ENCODE data around the gene SYNJ2.

Gene SYNJ2

DNA sequence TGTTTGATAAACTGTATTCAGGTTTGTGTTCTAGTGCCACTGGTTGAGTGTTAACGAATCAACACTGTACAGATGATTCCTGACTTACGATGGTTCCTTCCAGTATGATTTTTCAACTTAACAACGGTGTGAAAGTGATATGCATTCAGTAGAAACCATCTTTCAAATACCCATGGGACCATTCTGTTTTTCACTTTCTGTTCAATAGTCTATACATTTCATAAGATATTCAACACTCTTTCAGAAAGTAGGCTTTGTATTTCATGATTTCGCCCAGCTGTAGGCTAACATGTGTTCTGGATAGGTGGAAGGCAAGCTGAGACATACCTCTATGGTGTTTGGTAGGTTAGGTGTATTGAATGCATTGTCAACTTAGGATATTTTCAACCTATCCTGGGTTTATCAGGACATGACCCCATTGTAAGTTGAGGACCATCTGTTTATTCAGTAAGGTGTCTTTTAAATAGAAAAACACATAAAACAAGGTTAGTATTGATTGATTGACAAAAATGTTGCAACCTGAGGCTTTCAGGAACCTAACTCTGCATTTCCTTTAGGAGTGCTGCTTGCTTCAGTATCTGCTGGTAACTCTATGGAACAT is 32.3 kb downstream of the SYNJ2 start:
- no peak for DNase-seq

GRCh38 chr6:158014505-158015187 is 33.0 kb downstream of the SYNJ2 start:
- DNase-seq = no peak

DNA sequence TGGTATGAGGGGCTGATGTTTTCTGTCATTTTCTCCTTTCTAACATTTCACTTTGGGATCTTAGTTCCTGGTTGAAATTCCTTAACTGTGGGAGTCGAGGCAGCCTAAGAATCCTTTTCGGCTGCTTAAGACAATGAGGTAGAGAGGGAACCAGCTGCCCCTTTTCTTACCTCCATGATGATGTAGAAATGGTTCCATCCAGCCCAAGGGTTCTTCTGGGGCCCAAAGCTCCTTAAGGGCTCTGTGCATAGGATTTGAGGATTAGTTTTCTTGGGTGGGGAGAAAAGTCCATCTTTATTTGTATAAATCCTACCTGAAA is 33.5 kb downstream of the SYNJ2 start:
- DNase-seq = no peak

DNA sequence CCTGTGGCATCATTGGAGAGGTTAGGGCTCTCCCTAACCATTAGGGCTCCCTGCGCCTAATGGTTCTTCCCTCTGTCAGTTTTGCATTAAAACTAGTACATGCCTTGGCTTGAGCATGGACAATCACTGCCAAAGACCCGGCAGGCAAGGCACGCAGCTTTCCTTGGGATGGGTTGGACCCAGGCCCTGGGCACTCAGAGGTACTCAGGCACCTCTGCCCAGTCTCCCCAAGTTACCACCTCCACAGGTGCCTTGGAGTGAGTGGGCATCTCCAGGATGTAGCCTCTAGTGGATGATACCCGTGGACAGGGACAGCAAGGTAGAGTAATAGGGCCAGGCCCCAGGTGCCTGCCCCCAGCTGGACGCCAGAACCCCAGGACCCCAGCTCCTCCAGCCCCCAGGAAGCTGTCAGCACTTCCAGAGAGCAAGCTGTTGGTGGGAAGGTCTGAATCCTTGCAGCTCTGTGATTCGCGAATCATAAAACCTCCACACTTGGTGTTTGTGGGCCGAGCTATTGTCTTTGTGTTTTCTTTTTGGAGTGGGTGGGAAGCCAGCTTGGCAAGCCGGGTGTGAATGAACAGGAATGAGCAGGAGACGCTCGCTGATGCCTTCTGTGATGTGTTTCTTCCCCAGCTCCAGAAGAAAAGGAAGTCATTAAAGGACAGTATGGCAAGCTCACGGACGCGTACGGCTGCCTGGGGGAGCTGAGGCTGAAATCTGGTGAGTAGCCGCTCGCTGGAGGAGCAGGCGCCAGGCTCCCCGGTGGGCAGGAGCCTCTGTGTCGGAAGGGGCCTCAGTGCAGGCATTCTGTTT is 35.1 kb downstream of the SYNJ2 start:
- DNase-seq = peak in 1 of 2 experiments; percentile 43

GRCh38 chr6:158017621-158018040 is 36.0 kb downstream of the SYNJ2 start:
- DNase-seq = no peak

DNA sequence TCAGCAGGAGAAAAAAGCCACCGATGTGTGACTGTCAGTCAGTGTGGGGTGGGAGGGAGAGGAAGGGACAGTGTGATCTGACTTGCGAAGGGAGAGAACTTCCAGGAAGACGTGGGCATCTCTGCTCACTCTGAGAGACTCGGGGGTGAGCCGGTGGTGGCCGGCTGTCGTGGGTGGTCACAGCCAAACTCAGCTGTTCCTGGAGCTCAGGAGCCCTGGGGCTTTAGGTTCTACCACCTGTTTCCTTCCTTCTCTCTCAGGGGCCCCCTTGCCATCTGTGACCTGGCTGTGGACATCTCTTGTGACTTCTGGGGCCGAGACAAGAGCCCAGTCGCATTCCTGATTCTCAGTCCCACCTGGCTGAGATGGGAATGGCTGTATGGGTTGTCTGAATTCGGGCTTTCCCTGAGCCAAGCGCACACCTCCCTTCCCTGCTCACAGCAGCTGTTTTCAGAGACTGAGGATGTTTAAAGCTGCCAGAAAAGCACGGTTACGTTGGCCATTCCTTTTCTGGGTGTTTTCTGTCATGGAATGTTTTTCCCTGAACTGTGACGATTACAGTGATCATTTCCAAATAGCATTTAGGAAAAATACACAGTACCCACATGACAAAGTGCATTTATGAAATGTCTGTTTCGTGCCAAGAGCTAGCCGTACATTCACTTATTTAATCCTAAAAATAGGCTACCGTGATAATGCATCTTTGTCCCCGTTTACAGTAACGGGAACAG is 36.5 kb downstream of the SYNJ2 start:
- no peak for DNase-seq

DNA sequence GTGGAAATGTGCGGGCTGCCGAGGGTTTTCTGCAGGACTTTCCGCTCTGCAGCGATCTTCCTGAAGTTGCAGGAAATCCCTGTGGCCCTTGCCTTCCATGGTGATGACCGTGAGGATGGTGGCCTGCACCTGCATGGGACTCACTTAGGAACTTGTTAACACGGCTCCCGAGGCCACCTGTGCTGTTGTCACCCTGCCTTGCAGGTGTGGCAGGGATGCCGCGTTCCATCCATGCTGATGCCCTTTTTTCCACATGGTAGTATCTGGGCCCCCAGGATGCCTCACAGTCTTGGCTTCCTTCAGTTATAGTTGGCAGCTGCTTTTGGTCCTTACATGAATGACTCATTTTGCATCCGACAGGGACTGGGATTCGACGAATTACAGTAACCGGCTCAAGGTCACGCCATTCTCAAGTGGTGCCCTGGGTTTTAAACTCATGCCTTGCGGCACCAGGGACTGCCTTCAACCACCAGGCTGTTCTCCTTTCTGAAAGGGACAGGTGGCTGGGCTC is 37.2 kb downstream of the SYNJ2 start:
- DNase-seq = no peak

DNA sequence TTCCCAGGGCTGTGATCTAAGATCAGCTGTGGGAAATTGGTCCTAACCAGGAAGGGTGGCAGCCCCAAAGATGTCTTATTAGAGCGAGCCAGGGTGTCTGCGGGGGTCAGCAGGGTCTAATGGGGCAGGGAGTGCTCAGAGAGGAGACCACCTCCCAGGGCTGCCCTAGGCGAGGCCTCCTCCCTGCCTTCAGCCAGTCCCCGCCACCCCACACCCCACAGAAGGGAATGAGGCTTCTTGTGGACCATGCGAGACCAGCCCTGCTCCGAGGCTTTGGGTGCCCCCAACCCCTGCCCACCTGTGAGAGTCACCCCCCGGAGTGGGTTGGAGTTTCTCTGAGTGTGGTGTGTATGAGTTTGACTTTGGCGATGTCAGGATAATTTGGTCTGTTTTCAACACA is 37.8 kb downstream of the SYNJ2 start:
- no peak for DNase-seq

DNA sequence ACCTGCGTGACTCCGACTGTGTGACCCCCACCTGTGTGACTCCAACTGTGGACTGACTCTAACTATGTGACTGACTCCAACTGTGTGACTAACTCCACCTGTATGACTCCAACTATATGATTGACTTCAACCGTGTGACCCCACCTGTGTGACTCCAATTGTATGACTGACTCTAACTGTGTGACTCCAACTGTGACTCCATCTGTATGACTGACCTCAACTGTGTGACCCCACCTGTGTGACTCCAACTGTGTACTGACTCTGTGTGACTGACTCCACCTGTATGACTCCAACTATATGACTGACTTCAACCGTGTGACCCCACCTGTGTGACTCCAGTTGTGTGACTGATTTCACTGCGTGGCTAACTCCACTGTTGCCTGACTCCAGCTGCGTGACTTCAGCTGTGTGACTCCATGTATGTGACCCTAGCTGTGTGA is 38.6 kb downstream of the SYNJ2 start:
- DNase-seq = no peak

- DNase-seq = no peak
These were observed 39.1 kb downstream of the SYNJ2 start for GRCh38 chr6:158020811-158021210.

GRCh38 chr6:158021376-158021775 is 39.7 kb downstream of the SYNJ2 start:
- DNase-seq = no peak

DNA sequence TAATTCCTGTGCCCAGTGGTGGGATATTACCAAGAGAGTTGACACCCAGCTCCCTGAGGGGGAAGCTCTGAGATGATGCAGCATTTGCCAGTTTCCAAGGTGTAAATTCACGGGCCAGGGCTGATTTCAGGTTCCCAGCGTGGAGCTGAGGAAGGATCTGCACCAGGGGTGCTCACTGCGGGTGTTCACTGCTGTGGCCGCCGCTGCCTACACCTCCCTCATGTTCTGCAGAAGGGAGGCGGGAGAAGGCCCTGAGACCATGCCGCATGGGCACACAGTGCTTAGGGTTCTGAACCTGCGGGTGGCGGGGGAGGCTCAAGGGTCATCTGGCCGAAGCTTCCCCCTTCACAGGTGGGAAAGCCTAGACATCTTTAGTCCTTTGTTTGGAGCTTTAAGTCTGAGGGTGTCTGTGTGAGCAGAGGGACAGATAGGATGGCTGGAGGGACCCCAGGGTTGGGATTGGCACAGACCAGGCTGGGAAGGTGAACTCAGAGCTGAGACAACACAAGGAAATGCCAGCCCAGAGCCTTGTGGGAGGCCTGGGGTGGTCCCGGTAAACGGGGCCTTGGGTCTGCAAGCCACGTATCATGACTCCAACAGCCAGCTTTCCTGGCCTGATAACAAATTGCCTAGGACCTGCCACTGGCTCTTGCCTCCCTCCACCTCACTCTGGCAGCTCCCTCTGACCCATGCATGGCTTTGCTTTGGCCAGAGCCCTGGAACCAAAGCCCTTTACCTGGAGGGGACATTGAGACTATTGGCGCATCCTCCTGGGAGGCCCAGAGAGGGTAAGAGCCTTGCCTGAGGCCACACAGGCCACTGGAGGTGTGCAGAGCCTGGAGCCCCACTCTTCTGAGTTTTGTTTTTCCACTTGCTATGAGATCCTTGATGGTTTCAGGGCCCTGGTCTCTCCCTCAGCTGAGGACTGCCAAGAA is 40.4 kb downstream of the SYNJ2 start:
- DNase-seq = no peak

GRCh38 chr6:158022749-158023596 is 41.3 kb downstream of the SYNJ2 start:
- no peak for DNase-seq

DNA sequence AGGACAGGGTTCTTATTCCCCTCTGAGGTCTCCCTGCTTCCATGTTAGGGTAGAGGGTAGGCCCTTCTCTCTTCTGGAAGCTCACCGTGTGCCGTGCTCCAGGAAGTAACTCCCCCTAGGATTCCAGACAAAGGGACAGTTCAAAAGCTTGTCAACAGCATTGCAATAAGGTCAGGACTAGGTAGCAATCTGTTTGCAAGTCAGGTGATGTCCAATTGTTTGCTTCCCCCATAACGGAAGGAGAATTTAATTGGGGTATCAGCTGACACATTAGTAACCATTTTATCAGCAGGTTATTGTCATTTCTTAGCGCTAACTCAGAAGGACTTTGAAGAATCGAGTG is 41.9 kb downstream of the SYNJ2 start:
- no peak for DNase-seq

GRCh38 chr6:158024566-158025297 is 43.1 kb downstream of the SYNJ2 start:
- no peak for DNase-seq

DNA sequence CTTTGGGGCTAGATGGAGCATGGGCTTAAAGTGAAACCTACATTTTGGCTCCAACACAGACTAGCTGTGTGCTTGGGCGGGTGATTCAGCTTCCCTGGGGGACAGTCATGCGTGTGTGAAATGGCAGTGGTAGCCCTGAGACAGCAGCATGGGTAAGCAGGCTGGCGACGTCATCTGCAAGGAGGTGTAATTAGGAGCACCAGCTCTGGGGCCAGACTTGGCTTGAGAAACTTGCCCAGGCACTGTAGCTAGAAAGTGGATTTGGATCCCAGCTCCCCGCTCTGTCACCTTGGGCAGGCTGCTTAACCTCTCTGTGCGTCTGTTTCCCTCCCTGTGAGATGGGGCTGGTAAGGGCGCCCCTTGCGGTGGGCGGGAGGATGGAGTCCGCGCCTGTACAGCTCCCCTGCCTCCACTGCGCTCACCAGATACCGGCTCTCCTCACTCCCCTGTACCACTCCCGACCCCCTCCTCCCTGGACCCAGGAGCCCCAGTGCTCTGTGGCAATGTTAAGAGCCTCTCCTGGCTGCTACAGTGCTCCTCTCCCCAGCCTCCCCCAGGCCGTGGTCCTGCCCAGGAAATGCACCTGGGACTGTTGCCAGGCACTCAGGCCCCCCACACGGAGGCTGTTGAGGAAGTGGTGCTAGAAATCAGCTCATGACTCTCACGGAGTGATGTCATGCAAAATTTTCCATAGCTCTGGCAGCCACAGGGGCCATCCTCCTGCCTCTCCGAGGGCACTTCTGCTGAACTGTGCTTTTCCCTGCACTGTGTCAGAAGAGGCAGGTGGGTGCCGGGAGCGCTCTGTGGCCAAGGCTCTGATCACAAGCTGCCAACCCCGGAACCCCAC is 44.6 kb downstream of the SYNJ2 start:
- no peak for DNase-seq

DNA sequence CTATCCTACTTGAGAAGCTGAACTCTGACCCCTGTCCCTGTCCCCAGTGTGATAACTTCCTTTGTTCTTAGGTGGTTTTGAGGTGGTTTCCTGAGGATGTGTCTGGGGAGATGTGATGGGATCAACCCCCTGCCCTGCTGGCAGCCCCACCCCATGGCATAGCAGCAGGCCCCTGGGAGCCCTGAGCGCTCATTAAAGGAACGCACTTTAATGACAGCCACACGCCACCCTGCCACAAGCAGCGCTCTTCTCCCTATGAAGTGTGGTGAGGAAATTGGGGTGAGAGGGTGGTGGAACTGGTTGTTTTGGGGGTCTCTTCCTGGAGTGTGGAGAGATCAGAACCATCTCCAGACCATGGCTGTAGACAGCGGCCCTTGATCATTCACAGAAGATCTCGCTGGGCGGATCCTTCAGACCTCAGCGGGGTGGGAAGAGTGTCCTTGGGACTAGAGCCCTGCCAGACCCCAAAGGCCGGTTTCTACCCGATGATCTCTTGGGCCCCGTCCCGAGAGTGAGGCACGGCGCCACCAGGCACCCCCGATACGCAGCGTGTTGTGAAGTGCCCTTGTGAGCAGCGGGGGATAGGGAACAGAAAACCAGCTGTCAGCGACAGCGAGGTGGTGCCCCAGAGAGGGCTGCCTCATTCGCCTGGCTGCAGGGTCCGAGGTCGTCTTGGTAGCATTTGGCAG is 45.4 kb downstream of the SYNJ2 start:
- DNase-seq = no peak

GRCh38 chr6:158027590-158028285 is 46.1 kb downstream of the SYNJ2 start:
- no peak for DNase-seq
